HG03097 (cell line): ENCODE data around the gene ADIPOR2.

ENCODE experiments used
- ATAC-seq: cut with Tn5 transposase; IDR thresholded peaks from one replicate; pipeline ENCODE4 v1.9.1; 2021; ENCODE audit not compliant: unreplicated experiment, low FRiP score

Gene ADIPOR2, protein sequence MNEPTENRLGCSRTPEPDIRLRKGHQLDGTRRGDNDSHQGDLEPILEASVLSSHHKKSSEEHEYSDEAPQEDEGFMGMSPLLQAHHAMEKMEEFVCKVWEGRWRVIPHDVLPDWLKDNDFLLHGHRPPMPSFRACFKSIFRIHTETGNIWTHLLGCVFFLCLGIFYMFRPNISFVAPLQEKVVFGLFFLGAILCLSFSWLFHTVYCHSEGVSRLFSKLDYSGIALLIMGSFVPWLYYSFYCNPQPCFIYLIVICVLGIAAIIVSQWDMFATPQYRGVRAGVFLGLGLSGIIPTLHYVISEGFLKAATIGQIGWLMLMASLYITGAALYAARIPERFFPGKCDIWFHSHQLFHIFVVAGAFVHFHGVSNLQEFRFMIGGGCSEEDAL

GRCh38 chr12:1690578-1691122 is at the start of gene ADIPOR2:
Gene ADIPOR2, plus strand, starts transcription at chr12:1691070. Its CDS starts 63,274 bp downstream, at chr12:1754344.
- peak; percentile 92 for ATAC-seq

DNA sequence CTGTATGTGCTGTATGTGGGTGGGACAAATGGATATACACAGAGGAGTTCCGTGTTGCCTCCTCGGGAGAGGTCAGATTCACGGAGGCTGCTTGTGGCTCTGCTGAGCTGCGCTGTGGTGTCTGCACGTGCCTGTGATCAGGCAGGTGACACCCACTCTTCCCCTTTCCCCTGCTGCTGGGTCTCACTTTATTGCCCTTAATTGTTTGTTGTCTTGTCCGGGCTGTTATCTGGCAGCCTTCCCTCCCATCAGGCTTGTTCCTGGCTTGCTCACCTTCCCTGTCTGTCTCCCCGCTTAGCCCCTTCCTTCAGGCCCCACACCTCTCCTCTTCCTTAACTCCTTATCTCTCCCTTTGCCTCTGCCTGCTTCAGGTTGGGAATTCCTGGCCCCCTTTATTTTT is 48.4 kb upstream of the ADIPOR2 start:
- ATAC-seq: no peak

GRCh38 chr12:1643043-1643442 is 47.8 kb upstream of the ADIPOR2 start:
- ATAC-seq: no peak

DNA sequence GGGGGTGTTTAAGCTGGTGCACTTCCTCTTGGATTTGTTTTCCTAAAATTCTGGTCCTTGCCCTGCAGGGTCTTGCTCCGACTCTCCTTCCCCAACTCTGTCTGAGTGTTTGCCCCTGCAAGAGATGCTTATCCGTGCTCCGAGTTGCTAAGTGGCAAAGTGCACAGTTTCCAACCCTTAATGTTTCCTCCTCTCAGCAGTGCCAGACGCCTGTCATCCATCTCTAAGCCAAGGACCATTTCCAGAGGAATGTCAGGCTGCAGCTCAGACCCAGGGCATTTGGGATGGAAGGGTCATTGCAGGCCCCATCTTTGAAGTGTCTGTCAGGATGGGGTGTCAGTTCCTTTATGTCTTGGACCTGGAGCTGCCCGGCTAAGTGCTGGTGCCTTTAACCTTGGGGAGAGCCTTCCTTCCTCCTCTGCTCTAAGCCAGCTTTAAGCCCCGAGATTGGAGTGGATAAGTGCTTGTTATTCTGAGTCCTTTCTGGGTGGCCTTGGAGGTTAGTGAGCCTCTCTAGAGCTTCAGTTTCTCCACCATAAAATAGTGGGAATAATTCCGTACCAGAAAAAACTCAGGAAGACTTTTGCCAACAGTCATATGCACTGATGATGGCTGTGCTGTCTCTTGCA is 46.9 kb upstream of the ADIPOR2 start:
- no peak for ATAC-seq

- no peak for ATAC-seq
These were observed 46.1 kb upstream of the ADIPOR2 start for GRCh38 chr12:1644534-1645438.

DNA sequence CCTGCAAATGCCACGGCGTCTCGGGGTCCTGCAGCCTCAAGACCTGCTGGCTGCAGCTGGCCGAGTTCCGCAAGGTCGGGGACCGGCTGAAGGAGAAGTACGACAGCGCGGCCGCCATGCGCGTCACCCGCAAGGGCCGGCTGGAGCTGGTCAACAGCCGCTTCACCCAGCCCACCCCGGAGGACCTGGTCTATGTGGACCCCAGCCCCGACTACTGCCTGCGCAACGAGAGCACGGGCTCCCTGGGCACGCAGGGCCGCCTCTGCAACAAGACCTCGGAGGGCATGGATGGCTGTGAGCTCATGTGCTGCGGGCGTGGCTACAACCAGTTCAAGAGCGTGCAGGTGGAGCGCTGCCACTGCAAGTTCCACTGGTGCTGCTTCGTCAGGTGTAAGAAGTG is 45.1 kb upstream of the ADIPOR2 start:
- no peak for ATAC-seq

GRCh38 chr12:1646569-1647284 is 44.1 kb upstream of the ADIPOR2 start:
- ATAC-seq: no peak

- no peak for ATAC-seq
These were observed 43.6 kb upstream of the ADIPOR2 start for GRCh38 chr12:1647285-1647669.

GRCh38 chr12:1650260-1650977 is 40.5 kb upstream of the ADIPOR2 start:
- ATAC-seq: no peak

DNA sequence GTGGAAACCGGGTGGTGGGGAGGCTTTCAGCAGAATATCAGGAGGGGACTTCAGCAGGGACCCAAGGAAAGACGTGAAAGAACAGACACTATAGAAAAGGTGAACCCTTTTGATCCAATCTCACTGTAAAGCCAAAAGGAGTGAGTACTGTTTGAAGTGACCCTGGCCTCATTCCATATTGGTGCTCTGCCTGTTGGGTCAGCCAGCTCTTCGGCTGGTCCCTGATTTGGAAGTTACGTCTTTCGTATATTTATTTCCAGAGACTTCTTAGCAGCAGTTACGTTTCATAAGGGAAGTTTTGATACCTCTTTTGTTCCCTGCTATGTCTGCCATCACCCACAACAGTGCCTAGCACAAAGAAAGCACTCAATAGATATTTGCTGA is 39.9 kb upstream of the ADIPOR2 start:
- ATAC-seq: no peak

GRCh38 chr12:1651946-1652345 is 38.9 kb upstream of the ADIPOR2 start:
- ATAC-seq: no peak

- ATAC-seq: no peak
These were observed 35.6 kb upstream of the ADIPOR2 start for GRCh38 chr12:1655225-1655788.

GRCh38 chr12:1656902-1657301 is 34.0 kb upstream of the ADIPOR2 start:
- ATAC-seq: no peak

DNA sequence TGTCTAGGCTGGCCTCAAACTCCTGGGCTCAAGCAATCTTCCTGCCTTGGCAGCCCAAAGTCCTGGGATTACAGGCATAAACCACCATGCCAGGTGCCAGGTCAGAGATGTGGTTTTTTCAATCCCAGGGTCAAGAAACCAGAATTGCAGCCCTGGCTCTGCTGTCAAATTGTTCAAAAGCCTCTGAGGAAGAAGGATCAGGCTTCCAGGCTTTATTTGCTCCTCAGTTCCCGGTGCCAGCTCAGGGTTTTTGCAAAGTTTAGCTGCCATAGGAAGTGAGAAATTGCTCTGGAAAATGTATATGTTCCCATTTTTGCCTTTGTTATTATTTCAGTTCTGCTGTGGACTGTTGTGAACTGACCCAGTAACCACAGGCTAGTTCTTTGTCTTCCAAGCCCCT is 33.2 kb upstream of the ADIPOR2 start:
- ATAC-seq: no peak

GRCh38 chr12:1660304-1661187 is 30.3 kb upstream of the ADIPOR2 start:
- no peak for ATAC-seq

DNA sequence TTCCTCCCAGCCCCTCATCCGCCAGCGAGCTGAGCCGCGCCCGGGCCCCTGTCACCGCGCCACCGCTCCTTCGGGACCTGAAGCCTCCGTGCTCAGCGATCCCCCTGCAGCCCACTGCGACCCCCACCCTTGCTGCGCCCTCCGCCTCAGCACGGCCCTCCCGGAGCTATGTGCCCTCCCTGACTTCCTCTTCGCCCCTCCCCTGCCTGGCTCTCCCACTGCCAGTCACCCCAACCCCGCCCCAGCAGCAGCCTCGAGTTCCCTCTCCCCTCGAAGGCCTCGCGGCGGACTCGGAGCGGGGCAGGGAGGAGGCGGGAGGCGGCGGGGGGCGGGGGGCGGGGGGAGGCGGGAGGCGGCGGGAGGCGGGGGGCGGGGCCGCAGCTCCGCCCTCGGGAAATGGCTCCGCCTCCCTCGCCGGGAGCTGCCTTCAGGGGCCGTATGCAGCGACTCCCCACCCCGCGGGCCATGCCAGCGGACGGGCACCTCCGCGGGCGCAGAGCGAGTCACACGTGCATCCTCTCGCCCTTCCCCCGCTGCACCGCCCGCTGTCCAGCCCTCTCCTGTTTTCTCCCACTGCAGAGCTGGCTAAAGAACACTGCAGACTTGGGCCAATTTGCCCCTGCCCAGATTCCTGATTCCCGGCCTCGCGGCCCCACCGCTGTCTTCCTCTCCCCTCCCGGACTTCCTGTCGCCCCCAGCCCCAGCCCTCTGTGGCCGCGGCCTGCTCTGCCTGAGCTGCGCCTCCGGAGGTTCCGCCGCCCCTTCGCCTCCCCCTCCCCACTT is 29.1 kb upstream of the ADIPOR2 start:
- peak; percentile 66 for ATAC-seq

GRCh38 chr12:1662761-1663439 is 28.0 kb upstream of the ADIPOR2 start:
- ATAC-seq: no peak
